HG03460 (cell line): ENCODE measurements around the gene PADI2.
"Not testable (repeated sequence)": the region's sequence is repeated elsewhere in the genome, so short reads cannot be mapped to it uniquely, and the experiment has no call there.

Experiments
- ATAC-seq: cut with Tn5 transposase; IDR thresholded peaks from one replicate; pipeline ENCODE4 v1.9.1; 2021; ENCODE audit not compliant: unreplicated experiment

PADI2 gene

DNA sequence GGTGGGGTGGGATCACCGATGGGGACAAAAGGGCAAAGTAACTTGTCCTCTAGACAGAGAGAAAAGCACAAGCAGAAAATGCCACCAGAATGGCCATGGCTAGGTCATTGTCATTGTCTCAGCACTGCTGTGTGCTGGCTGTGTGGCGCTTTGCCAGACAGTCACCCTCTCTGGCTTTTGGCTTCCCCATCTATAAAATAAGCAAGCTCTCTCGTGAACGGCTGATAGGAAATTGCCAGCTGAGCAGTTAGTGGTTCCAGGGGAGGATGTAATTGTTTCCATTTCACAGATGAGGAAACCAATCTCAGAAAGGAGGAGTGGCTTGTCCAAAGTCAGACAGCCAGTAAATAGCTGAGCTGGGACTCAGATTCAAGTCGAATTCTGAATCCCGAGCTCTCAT is 32.5 kb downstream of the PADI2 start:
- no peak for ATAC-seq

DNA sequence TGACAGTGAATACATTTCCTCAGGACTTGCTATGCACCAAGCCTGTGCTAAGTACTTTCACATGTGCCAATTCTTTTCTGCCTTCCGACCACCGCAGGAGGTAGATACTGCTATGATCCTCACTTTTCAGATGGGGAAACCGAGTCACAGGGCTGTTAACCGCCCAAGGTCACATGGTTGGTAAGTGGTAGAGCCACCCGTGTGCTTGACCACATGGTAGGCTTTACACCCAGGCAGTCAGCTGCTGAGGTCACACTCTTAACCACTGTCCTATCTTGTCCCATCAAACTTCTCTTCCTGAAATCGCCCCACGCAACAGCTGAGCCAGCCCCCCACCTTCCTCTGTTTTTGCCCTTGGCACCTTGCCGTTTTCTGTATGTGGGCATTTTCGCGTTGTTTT is 34.5 kb downstream of the PADI2 start:
- ATAC-seq = no peak

- no peak for ATAC-seq
Observed at GRCh38 chr1:17082761-17083160, 36.5 kb downstream of the PADI2 start.

DNA sequence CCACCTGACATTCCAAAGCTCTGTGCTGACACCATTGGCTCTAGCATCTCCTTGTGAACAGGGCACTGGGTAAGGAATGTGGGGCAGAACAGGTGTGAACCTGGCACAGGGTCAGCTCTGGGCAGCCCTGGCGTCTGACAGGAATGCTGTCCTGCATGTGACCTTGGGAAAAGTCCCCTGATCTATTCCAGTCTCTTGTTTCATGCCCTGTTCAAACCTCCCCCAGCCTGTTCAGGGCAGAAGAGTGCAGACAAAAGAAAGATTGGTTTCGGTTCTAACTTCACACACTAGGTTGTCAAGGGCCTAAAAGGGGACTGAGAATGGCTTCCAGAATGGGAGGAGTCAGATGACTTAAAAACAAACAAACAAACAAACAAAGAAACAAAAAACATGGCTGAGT is 37.8 kb downstream of the PADI2 start:
- ATAC-seq = no peak

DNA sequence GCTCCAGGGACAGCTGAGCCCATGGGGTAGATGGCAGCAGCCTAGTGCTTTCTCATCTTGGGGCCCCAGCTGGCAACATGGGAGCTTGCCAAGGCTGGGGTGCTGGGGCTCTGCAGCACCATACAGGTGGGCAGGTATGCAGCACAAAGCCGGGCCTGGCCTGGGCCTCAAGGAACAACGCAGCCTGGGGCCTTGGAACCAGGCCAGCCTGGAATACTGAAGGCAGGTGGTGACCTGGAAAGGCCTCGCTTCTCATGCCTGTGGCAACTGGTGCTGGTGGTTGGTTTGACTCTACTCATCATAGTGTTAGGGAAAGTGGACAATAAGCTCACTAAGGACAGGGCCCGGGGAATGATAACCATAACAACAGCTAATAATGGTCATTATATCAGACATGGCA is 38.4 kb downstream of the PADI2 start:
- no peak for ATAC-seq

- ATAC-seq = no peak
Observed at GRCh38 chr1:17080085-17080759, 39.0 kb downstream of the PADI2 start.

DNA sequence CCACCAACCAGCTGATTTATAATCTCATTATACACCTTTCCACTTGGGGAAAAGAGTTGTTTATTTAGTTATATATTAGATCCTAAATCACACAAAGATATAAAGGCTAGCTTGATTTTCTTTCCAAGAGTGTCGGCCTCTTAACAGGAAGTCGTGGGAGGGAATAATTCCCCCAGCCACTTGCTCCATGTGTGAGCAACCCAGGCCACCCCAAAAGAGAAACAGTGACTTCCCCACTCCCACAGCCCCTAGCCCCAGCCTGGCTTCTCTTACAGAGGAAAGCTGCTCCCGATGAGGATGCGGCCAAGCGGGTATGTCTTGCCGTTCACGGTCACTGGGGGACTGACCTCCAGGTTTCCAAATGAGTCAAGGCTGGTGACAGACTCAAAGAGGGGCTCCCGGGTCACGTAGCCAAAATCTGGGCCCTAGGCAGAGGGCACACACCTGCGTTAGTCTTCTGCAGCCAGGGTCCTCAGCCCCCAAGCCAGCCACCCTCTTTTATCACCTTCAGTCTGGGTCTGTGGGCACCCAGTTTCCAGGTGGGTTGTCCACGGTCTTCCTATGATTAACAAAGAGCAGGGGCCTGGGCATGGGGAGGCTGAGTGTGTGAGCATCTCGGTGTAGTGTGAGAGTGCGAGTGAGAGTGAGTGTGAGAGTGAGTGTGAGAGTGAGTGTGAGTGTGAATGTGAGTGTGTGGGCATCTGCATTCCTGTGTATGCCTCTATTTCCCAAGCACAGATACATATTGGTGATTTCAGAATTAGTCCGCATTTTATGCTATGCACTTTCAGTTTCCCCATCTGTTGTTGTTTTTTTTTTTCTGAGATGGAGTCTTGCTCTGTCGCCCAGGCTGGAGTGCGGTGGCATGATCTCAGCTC is 40.0 kb downstream of the PADI2 start:
- no peak for ATAC-seq

DNA sequence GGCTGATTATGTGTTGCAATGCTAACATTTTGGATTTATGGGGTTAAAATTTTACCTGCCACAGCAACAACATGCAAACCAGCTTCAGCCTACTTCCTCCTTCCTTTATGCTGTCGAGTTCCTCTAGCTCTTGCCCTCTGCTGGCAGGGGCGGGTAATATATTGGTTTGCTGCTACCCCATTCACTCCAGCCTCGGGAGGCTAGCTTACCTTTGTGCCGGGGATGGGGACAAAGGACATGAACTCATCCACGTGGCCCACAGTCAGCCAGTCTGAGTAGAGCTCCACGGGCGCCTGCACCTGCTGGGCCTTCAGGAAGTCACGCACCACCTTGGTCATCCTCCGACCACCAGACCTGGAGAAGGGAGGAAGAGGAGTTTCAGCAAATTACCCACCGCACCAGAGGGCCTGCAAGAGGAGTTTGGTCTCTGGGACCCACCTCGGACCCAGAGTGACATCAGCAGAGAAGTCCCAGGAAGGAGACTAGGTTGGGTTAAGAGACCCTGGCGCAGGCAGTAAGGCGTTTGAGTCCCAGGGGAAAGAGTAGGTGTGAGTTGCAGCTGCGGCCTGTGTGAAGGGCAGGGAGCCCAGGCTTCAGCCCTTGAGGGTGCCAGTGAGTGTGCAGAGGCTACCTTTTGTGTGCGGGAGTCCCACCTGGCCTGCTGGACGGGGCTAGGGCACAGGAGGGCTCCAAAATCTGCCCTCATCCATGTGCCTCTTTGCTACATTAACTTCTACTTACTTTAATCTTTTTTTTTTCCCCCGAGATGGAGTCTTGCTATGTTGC is 43.6 kb downstream of the PADI2 start:
- ATAC-seq = no peak

DNA sequence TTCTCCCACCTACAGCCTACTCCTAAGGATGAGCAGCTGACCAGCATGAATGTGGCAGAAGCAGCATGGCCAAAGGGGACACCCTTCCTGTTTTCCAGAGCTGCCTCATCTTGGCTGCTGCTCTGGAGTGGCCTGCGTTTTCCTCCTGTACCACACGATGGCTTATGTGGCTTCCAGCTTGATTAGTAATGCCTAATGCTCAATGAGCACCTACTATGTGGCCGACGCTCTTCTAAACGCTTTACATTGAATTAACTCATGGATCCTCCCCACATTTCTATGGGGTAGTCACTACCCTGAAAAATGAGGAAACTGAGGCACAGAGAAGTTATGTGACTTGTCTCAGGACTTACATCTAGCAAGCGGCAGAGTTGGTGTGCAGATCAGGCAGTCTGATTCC is 47.5 kb downstream of the PADI2 start:
- ATAC-seq = no peak

GRCh38 chr1:17070163-17070525 is 49.1 kb downstream of the PADI2 start:
- no peak for ATAC-seq

GRCh38 chr1:17069452-17070162 is 49.6 kb downstream of the PADI2 start:
- no peak for ATAC-seq

- ATAC-seq = no peak
Observed at GRCh38 chr1:17068789-17069188, 50.5 kb downstream of the PADI2 start.

DNA sequence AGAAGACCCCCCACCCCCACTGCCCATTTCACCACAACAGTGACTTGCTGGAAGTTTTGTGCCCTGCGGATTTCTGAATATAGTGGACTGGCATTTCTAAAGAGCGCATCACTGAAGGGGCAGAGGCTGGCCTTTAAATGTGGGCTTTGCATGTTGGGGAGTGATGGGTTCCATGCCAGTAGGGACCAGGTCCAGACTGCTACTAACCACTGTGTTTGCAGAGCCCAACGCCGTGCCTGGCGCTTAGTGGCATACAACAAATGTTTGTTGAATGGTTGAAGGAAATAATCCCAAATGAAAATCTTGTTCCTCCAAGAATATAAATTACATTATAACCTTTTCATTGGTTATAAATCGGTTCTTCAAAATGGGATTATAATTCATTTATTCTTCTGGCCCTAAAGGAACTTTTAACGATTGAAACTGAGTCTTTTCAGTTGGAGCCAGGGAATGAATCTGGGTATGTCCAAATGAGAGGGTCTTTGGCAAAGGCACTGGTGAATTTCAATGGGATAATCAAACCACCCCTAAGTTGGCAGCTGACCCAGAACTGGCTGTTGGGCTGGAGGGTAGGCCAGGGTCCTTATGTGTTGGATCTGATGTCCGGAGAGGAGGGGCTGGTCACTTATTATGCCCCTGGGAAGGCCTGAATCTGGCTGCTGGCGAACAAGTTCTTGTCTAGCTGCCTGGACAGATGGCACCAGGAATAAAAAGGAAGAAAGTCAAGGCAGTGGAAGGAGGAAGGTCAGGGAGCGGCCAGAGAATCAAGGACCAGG is 51.6 kb downstream of the PADI2 start:
- ATAC-seq = no peak

DNA sequence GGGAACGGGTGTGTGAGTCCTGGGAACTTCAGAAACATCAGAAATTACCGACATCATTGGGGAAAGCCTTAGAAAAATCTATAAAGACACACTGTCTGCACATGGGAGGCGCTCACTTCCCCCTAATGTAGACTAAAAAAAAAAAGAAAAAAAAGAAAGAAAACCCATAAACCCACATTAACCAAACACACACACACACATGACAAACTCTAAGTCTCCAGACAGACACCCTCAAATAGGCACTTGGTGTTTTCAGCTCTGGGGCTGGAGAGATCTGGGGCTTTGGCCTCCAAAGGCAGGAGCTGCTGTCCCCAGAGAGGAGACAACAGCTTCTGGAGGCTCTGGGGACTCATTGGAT is 52.2 kb downstream of the PADI2 start:
- no peak for ATAC-seq

DNA sequence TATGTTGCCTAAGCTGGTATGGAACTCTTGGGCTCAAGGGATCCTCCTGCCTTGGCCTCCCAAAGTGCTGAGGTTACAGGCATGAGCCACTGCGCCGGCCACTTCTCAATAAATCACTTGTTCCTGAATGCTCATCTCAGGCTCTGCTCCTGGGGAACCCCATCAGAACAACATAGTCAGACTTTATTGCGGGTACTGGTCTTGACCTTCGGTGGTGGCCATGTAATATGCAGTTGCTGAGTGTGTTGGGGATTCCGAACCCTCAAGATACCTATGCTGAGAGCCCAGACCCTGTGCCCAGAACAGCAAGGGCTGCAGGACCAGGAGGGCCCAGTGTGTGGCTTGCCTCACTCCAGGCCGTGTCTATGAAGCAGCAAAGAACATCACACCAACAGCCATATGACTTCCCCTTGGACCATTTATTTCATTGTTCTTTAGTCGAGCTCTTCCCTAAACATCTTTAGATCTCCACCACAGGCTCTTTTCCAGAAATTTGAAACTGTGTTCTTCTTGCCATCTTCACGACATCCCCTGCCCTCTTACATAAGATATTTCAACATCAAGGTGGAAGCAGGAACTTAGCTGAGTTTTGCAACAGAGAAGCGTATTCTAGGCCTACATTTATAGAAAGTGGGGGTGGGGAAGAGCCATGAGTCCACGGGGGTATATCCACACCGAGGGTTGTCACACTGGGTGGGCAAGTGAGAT is 52.7 kb downstream of the PADI2 start:
- ATAC-seq = no peak

DNA sequence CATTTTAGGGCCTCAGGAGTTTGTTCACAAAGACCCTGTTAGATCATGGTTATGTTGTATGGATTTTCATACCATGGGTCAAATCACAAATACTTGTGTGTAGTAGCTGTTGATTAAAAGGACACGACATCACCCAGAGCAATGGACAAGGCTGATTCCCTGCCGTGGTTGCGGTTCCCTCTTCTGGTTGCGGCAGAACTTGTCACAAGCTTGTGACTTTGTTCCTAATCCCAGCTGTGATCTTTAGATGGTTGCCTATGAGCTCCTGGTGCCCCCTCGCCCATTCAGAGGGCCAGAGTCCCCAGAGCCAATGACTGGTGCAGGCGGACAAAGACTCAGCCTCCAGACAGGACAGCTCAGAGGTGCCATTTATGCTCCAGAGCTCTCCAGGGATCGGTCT is 53.6 kb downstream of the PADI2 start:
- no peak for ATAC-seq

DNA sequence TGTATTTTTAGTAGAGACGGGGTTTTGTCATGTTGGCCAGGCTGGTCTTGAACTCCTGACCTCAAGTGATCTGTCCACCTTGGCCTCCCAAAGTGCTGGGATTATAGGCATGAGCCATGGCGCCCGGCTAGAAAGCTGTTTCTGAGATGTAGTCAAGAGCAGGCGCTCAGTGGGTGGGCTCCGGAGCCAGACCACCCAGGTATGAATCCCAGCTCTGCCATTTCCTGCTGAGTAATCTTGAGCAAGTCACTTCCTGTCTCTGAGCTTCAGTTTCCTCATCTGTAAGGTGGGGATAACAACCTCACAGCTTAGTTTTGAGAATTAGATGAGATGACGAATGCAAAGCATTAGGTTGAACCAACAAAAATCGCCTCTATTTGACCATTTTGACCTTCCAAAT is 56.5 kb downstream of the PADI2 start:
- ATAC-seq = not testable (repeated sequence)

- ATAC-seq = no peak
Observed at GRCh38 chr1:17061892-17062291, 57.4 kb downstream of the PADI2 start.

- ATAC-seq = no peak
Observed at GRCh38 chr1:17061486-17061885, 57.8 kb downstream of the PADI2 start.

GRCh38 chr1:17060306-17060749 is 58.9 kb downstream of the PADI2 start:
- ATAC-seq = no peak
